NT2/D1 (cell line): ENCODE data around the gene UQCRQ.

Experiments
- SUZ12 ChIP-seq: IDR thresholded peaks from 2 replicates; pipeline ENCODE4 v1.6.1; 2011; ENCODE audit not compliant: insufficient read length, insufficient read depth; ENCODE audit errors: extremely low read depth
- YY1 ChIP-seq: IDR thresholded peaks from 2 replicates; pipeline ENCODE4 v1.6.1; 2011; ENCODE audit not compliant: insufficient read length, insufficient read depth
- ZNF274 ChIP-seq: IDR thresholded peaks from 2 replicates; pipeline ENCODE4 v1.6.1; 2011; ENCODE audit warnings: mild to moderate bottlenecking, low read depth, low read length

- TF ChIP-seq ZNF274 (no peak), YY1 (no peak), SUZ12 (no peak)
These were observed 26.8 kb upstream of the UQCRQ start for GRCh38 chr5:132839426-132840301.
